ENCODE results near the gene PRDM16. TPM values are rescaled to one million over a fixed set of nuclear protein-coding genes. Genes with fewer than 3 reads are reported as not detected.

Gene PRDM16
- total RNA-seq, 1 experiment from 2014 or later: 6.1 TPM

- no peak overlapping the region for H3K4me3 ChIP-seq (replicated peaks in 1 of 2; ENCODE audit: low read depth in 1 of 2, low read length in 2 of 2)
- H3K4me1 ChIP-seq (ENCODE audit: control insufficient read depth in 1 of 2, insufficient read depth in 2 of 2, low read length in 2 of 2): no peaks in the 10 kb centered on the region
- no peaks in the 10 kb centered on the region for H3K27me3 ChIP-seq (ENCODE audit: insufficient read depth, low read length)
- RAD21 ChIA-PET (ENCODE audit: low non-redundant PET in 1 of 2, low total read pairs in 2 of 2, uncharacterized antibody in 2 of 2, unreplicated experiment in 2 of 2): no interaction called here
- no peak overlapping the region for H3K9ac ChIP-seq (ENCODE audit: low read length)
- no peak overlapping the region for H2AFZ ChIP-seq (ENCODE audit: low read depth, low read length, poor library complexity, severe bottlenecking)
- H3K4me2 ChIP-seq (ENCODE audit: low read length): no peak overlapping the region
- no TSS peak for BruUV-seq (replicated peaks)
- no peaks in the 10 kb centered on the region for H4K20me1 ChIP-seq (ENCODE audit: insufficient read depth)
- no peaks in the 10 kb centered on the region for H3K9me3 ChIP-seq (ENCODE audit: control insufficient read depth in 1 of 2, insufficient read depth in 1 of 2, low read depth in 1 of 2, low read length in 2 of 2)
- CTCF ChIA-PET: no interaction called here
- no peaks in the 10 kb centered on the region for H3K36me3 ChIP-seq (ENCODE audit: control insufficient read depth in 1 of 2, insufficient read depth in 2 of 2, low read length in 2 of 2)
- POLR2A ChIA-PET: no interaction called here
- H3K9me2 ChIP-seq (ENCODE audit: insufficient read depth): no peaks in the 10 kb centered on the region
- H3K79me2 ChIP-seq (ENCODE audit: insufficient read depth, low read length): no peaks in the 10 kb centered on the region
- no peak for DNase-seq (ENCODE audit: low read depth, low spot score)
- intact Hi-C loops (cut with micrococcal nuclease): no loop called here
- TF ChIP-seq CBX3 (IDR thresholded peaks at IDR 0.05; ENCODE audit: low read depth) (no peak), JUND (IDR thresholded peaks at IDR 0.05) (no peak), YY1 (IDR thresholded peaks at IDR 0.05; ENCODE audit: extremely low read depth, insufficient replicate concordance, low read depth, low read length) (no peak), POLR2A (IDR thresholded peaks at IDR 0.05; ENCODE audit: borderline replicate concordance, extremely low read depth, insufficient read depth, insufficient read length) (no peak), ZBTB33 (IDR thresholded peaks at IDR 0.05; ENCODE audit: extremely low read depth, insufficient replicate concordance, low read length) (no peak), ZNF274 (IDR thresholded peaks at IDR 0.05; ENCODE audit: low read depth, low read length) (no peak), SIN3A (IDR thresholded peaks at IDR 0.05; ENCODE audit: low read depth) (no peak), RAD21 (IDR thresholded peaks at IDR 0.05; ENCODE audit: low read depth) (no peak), EZH2 (IDR thresholded peaks at IDR 0.05) (no peak), ATF3 (IDR thresholded peaks at IDR 0.05) (no peak), TCF7L2 (IDR thresholded peaks at IDR 0.05; ENCODE audit: borderline replicate concordance, extremely low read depth, insufficient read depth, insufficient read length) (no peak), SRF (IDR thresholded peaks at IDR 0.05; ENCODE audit: low read depth) (no peak), CTCF (IDR thresholded peaks at IDR 0.05 in 2 of 3, conservative IDR thresholded peaks at IDR 0.05 in 1 of 3; ENCODE audit: borderline replicate concordance in 1 of 3, insufficient read depth in 1 of 3, low read depth in 2 of 3, low read length in 2 of 3) (no peak)
- ATAC-seq: no peak
- no peak overlapping the region for H3K27ac ChIP-seq (ENCODE audit: low read depth, low read length)
These were observed 152.4 kb downstream of the PRDM16 start for GRCh38 chr1:3221112-3222041.
